NCI-H2227 treated with DMSO at 0.1 percent for 48 hours (cell line): ENCODE data around the gene APOC3.

Experiments used
- DNase-seq: peaks from one replicate; lab custom pipeline; 2025; lab: John Stamatoyannopoulos, UW

The APOC3 gene

DNA sequence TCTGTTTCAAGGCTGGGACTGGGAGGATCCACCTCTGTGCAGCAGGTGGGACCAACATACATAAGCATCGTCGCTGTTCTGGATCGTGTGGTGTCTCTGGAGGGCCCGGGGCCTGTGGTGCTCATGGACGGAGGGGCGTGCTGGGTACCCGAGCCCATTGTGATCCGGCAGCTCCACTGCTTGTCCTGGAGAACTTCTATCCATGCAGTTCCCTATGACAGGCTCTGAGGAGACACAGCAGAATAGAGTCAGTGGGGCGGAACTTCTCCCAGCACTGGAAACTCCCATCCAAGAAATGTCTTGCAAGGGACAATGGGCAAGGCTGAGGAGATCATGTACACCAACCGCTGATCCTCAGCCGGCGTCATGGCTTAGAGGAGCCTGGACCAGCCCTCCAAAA, 19.4 kb downstream of the APOC3 start:
- DNase-seq, result no peak

DNA sequence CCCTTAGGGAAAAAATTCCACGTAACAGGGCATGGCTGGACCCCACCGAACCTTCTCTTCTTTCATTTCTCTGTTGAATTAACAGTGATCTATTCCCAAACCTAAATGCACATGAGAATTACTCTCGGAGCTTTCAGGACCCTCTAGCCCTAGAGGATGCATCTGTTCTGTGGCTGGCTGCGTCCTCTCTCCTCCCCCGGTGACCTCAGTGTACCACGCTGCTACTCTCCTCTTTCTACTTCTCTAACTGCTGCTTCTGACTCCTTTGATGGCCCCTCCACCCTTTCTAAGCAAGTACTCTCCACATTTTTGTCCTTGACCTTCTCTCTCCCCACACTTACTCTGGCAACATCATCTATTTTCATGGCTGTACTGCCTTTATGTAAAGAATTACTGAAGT, 19.8 kb downstream of the APOC3 start:
- DNase-seq, result no peak

- DNase-seq, result no peak
These were observed 21.9 kb downstream of the APOC3 start for GRCh38 chr11:116851626-116852025.

- DNase-seq, result no peak
These were observed 22.7 kb downstream of the APOC3 start for GRCh38 chr11:116852261-116853031.

- no peak for DNase-seq
These were observed 23.9 kb downstream of the APOC3 start for GRCh38 chr11:116853461-116854073.

DNA sequence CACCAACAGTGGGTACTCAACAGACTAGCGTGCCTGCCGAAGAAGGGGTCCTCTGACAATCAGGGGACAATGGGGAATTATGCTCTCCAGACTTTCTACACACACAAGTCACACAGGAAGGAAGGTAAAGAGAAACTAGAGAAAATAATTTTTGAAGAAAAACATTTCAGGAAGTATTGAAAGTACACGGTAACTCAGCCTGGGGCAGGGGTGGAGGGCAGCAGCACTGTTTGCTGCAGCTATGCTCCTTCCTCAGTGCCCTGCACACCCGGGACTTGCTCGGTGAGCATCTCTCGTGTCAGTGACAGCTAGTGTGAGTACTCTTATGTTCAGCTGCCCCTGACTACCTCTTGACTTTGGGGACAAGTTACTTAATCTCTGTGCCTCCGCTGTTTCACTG, 25.7 kb downstream of the APOC3 start:
- no peak for DNase-seq

DNA sequence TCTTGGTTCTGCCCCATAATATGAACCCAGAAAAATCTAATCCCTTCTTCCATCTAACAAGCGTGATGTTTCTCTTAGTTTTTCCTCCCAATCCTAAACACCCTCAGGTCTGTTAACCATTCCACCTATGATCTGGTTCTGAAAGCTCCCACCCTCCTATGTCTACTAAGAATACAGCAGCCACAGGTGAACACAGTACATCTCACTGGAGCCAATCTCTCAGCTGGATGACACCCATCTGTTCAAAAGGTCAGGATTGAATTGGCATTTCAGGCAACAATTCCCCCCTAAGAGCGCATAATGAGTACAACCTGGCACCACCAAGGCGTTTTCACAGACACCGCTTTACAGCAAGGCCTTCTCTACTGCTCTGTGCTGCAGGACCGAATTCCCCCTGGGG, 26.7 kb downstream of the APOC3 start:
- no peak for DNase-seq

DNA sequence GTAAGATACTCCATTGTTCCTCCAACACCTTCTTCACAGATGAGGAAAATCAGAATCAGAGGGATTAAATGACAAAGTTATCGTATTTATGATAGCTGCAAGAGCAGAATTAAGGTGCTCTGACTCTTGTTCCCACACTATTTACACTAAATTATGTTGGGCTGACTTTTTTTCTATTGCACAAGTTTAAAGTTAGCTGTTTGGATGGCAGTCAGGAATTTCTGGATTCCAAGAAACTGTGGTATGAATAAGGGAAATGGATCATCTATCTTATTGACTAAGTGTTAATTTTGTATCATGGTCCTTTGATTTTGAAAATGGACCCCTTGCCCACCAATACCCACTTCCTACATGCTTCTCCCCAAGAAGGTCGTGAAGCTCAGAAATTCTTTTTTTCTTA, 27.6 kb downstream of the APOC3 start:
- no peak for DNase-seq

DNA sequence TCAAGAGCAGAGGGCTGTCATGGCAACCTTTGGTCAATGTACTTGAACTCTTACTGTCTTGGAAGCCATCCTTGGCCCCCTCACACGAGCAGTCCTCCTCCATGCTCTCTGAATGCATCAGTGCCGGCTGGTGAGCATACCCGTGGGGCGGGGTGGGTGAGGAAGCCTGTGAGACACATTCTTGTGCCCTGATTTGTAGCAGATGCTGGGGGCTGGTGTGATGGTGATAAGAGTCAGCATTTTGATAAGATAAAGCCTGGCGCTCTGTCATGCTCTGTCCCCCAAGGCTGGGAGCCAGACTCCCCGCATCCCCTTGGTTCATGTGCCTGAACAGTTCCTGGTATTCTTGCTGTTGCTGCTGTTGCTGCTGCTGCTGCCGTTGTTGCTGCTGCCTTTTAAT, 28.2 kb downstream of the APOC3 start:
- DNase-seq, result no peak

GRCh38 chr11:116859175-116859574, 29.5 kb downstream of the APOC3 start:
- no peak for DNase-seq

- DNase-seq, result no peak
These were observed 30.6 kb downstream of the APOC3 start for GRCh38 chr11:116860303-116860702.

DNA sequence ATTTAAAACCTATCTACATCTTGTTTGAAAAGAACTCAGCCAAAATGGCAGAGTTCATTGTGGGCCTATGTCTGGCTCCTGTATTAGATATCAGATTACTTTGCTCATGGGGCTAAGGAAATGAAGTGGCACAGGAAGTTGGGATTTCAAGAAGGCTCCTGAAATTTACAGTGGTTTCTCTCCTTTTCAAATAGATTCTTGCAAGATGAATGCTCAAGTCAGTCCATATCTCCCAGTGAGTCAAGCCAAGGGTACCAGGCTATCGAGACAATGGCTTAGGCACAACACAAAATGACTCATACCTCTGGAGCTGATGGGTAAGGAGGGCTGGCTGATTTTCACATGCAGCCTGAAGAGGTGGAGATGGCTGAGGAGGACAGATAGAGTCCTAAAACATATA, 31.8 kb downstream of the APOC3 start:
- DNase-seq, result no peak

GRCh38 chr11:116862185-116862584, 32.5 kb downstream of the APOC3 start:
- no peak for DNase-seq

- no peak for DNase-seq
These were observed 33.2 kb downstream of the APOC3 start for GRCh38 chr11:116862951-116863350.

DNA sequence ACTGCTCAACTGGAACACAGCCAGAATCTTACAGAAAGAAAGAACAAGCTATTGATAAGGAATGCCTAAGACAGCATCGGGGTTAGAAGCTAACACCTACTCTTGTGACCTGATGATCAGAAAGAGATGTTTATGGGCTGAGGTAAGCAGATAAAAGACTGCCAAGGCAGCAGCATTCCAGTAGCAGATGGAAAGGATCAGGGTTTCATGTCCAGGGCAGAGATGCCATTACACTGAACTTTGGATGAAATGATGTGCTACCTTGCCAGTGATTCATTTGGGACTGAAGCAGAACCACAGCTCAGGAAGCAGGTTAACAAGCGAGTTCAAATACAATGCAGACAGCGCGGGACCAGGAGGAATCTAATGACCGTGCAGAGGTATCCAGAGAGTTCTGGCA, 34.8 kb downstream of the APOC3 start:
- no peak for DNase-seq

DNA sequence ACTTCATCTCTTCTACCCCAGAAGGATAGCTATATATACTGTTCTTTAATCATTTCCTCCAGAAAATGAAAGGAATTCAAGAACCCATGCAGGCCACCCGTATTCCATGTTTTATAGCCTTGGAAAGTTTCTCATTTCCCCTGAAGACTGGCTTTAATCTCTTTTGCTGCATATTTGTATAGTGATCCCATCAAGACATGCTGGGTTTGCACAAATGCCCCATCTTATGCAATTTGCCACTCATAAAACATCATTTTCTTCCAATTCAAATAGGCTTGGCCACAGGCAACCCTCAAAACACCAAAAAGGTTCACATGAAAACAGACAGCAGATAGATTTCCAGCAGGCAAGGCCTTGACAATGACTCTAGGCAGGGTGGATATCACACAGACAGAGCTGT, 36.0 kb downstream of the APOC3 start:
- no peak for DNase-seq

DNA sequence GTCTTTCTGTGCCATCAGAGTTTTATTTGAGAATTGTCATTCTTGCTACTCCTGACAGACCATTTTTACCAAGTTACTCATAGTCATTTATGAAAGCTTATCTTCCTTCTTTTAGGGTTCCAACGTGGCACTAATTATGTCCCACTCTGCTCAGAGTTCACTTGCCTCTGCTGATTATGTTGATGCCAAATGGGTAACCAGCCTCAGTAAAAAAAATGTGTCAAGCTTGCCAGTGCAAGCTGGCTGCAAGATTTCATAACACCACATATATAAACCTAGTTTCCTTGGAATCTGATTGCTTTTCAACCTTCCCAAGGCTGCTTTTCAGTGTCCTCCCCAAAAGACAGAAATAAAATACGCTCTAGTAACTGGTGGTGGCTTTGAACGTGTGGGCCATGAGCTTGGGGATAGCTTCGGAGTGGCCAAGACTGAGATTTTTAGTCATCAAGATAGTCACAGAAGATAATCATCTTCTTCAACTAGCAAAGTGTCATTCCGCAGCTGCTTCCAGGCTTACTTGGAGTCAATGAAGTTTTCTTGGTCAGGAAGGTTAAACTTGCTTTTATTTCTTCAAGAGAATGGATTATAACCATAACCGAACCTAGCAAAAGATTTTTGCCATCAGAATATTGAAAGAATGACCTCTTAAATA, 37.2 kb downstream of the APOC3 start:
- DNase-seq, result no peak

DNA sequence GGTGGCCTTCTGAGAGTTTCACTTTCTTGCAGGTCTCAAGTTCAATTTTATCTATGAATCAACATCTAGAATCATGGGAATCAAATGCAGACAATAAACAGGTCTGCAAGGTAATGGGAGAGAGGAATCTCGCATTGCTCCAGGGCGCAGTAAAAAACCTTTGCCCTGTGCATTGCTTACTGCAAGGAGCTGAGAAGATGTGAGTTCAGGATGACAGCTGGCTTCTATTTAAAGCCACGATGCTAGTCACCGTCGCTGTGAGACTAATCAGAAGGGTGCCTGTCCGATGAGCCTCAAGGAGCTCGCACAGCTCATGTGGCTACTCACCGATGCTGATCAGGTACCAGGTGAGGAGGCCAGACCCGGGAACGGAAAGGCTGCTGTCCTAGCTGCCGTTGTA, 37.9 kb downstream of the APOC3 start:
- DNase-seq, result no peak

DNA sequence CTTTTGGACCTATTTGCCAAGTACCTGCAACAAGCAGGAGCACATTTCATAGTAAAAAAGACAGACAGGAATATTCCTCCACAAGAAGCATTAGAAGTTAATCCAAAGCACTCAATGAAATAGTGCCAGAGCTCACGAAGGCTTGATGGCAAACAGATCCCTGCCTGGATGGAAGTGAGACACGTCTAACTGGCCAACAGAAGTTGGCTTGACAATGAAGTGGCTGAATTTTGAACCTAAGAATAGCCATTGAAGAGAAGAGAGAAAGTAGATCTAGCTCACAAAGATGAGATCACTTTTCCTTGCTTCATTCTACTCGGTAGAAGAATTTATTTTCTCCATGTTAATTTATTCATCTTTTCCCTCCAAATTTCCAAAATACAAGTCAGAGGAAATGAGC, 38.4 kb downstream of the APOC3 start:
- no peak for DNase-seq

DNA sequence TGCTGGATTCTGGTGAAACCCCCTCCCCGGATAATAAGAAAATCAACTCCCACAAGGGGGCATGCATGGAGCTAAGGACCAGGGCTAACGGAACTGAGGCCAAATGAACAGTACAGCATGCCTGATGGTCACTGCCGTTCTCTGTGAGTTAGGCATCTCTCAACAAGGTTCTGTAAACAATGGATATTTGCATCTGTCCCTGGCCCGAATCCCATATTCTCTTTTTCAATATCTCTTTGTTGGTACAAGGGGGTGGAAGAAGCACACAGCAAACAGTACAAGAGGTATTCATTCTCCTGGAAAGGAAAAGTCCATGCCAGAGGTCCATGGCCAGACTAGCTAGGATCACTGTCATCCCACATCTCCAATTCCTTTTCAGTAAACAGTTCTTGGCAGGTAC, 39.9 kb downstream of the APOC3 start:
- DNase-seq, result no peak

- no peak for DNase-seq
These were observed 40.3 kb downstream of the APOC3 start for GRCh38 chr11:116870054-116870453.

- no peak for DNase-seq
These were observed 41.5 kb downstream of the APOC3 start for GRCh38 chr11:116871248-116871647.

GRCh38 chr11:116873381-116873780, 43.7 kb downstream of the APOC3 start:
- DNase-seq, result no peak

DNA sequence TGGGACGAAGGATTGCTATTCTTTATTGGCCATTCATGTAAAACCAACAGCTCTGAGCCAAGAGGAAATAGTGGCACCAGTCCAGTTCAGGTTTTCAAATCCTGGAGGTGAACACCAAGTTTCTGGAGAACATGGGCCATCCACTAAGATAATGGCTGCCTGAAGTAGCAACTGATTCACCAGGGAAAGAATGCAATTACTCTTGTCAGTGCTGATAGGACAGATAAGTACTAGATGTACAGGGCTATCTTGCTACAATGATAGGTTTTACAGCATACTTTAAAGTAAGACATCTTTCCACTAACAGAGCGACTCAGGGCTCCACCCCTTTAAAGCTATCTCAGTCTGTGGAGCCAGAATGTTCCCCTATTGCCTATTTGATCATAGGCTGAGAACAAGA, 44.5 kb downstream of the APOC3 start:
- no peak for DNase-seq
